Prostate gland (tissue), 2 donors: ENCODE data around the gene MCCD1. TPM values are rescaled to one million over a fixed set of nuclear protein-coding genes. Genes with fewer than 3 reads are reported as not detected.
"Not testable (repeated sequence)": the region's sequence is repeated elsewhere in the genome, so short reads cannot be mapped to it uniquely, and the experiment has no call there.

Experiments used
- DNase-seq: peaks from one replicate; pipeline ENCODE4 v3.0.0-alpha.2; 2019; ENCODE audit warnings: low spot score
- H3K27ac ChIP-seq, 2 donors: fragments of 200-600 bp; sonication (generic); 2 replicates each; pipeline ENCODE4 v1.5.1; 2017 to 2019
- H3K27me3 ChIP-seq: fragments of 200-600 bp; sonication (generic); replicated peaks from 2 replicates; pipeline ENCODE4 v1.5.1; 2019; ENCODE audit not compliant: insufficient read depth
- H3K36me3 ChIP-seq, 2 donors: fragments of 200-600 bp; sonication (generic); 1 replicate in 1 of 2; 2 replicates in 1 of 2; pipeline versions ENCODE4 v1.5.1 to v1.8.1; 2017 to 2019
- H3K4me1 ChIP-seq: fragments of 200-600 bp; sonication (generic); replicated peaks from 2 replicates; pipeline ENCODE4 v1.5.1; 2019
- H3K4me3 ChIP-seq, 2 donors: fragments of 200-600 bp; sonication (generic); 2 replicates each; pipeline ENCODE4 v1.5.1; 2017 to 2019
- H3K9me3 ChIP-seq: fragments of 200-600 bp; sonication (generic); 2 replicates; pipeline ENCODE4 v1.5.1; 2017
- POLR2A ChIP-seq: fragments of 450-650 bp; IDR thresholded peaks from one replicate; pipeline ENCODE4 v1.6.1; 2016; ENCODE audit warnings: antibody characterized with exemption, mild to moderate bottlenecking
- POLR2AphosphoS5 ChIP-seq: sonication (generic); formaldehyde crosslinking; IDR thresholded peaks from one replicate; pipeline ENCODE4 v1.6.1; 2017; ENCODE audit warnings: antibody characterized with exemption
- WGBS: methylation state at CpG from one replicate; pipeline ENCODE4 v1.1.5; 2018; 5-methylcytosine and 5-hydroxymethylcytosine counted together
- intact Hi-C: fragments of 100-400 bp; cut with DNase I; formaldehyde crosslinking; loops from one replicate; pipeline ENCODE4 v1.14.2; 2022
- total RNA-seq, 2 donors: library from RNA; depleted of rRNA; stranded (reverse); fragments of >200 nt; gene quantifications; one replicate each; pipeline ENCODE4 v1.1.0, GENCODE V29; 2016
- TF ChIP-seq, protein P1 (sequence below), 4 experiments: fragments of 200-600 bp in 2 of 4; fragments of 450-650 bp in 2 of 4; sonication (generic) in 2 of 4; IDR thresholded peaks; 1 replicate in 3 of 4; 2 replicates in 1 of 4; pipeline ENCODE4 v1.5.1; 2016 to 2019; ENCODE audit warnings: antibody characterized with exemption in 4 of 4, mild to moderate bottlenecking in 2 of 4, moderate library complexity in 2 of 4

Gene MCCD1
- total RNA-seq, 2 donors from 2014 or later = not detected

GRCh38 chr6:31493875-31494694, 34.7 kb upstream of the MCCD1 start:
- no peaks in the 10 kb centered on the region for H3K9me3 ChIP-seq
- peak; percentile 73 for DNase-seq
- TF ChIP-seq POLR2AphosphoS5 (peak; percentile 40), POLR2A (peak; percentile 18)
- TF ChIP-seq, protein P1, sequence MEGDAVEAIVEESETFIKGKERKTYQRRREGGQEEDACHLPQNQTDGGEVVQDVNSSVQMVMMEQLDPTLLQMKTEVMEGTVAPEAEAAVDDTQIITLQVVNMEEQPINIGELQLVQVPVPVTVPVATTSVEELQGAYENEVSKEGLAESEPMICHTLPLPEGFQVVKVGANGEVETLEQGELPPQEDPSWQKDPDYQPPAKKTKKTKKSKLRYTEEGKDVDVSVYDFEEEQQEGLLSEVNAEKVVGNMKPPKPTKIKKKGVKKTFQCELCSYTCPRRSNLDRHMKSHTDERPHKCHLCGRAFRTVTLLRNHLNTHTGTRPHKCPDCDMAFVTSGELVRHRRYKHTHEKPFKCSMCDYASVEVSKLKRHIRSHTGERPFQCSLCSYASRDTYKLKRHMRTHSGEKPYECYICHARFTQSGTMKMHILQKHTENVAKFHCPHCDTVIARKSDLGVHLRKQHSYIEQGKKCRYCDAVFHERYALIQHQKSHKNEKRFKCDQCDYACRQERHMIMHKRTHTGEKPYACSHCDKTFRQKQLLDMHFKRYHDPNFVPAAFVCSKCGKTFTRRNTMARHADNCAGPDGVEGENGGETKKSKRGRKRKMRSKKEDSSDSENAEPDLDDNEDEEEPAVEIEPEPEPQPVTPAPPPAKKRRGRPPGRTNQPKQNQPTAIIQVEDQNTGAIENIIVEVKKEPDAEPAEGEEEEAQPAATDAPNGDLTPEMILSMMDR (IDR thresholded peaks at IDR 0.05) = peak; percentile 25 to 85 (median 62)
- WGBS = under 1% methylated on average over 54 of the region's 58 CpGs
- intact Hi-C loops = no loop called here
- H3K36me3 ChIP-seq = no peaks in the 10 kb centered on the region
- no peaks in the 10 kb centered on the region for H3K27me3 ChIP-seq
- H3K27ac ChIP-seq = peak overlapping the region; percentile 18 to 38
- no peaks in the 10 kb centered on the region for H3K4me1 ChIP-seq
- peak overlapping the region; percentile 30 to 35 for H3K4me3 ChIP-seq

DNA sequence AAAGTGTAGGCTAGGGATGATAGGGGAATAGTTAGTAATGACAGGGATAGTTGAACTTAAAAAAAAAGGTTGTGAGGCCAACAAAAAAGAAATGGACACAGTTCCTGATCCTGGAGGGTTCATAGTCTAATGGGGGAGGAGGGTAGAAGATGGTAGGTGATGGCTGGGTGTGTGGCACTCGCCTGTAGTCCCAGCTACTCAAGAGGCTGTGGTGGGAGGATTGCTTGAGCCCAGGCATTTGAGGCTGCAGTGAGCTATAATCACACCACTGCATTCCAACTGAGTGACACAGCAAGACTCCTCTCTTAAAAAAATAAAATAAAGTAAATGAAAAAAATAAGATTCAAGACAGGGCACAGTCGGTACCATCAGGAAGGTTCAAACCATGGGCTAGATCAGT, 33.2 kb upstream of the MCCD1 start:
- DNase-seq = no peak
- Histone ChIP-seq H3K27me3 (no peaks in the 10 kb centered on the region), H3K4me1 (no peaks in the 10 kb centered on the region), H3K27ac (no peak overlapping the region), H3K36me3 (no peaks in the 10 kb centered on the region), H3K4me3 (no peak overlapping the region), H3K9me3 (no peaks in the 10 kb centered on the region)
- TF ChIP-seq POLR2A (no peak), POLR2AphosphoS5 (no peak)
- TF ChIP-seq, protein P1 (IDR thresholded peaks at IDR 0.05) = no peak
- 57% methylated on average over 2 of the region's 2 CpGs for WGBS
- intact Hi-C loops = no loop called here

- intact Hi-C loops, H3K9me3 ChIP-seq, H3K36me3 ChIP-seq, H3K27ac ChIP-seq, H3K4me3 ChIP-seq, DNase-seq, H3K4me1 ChIP-seq, H3K27me3 ChIP-seq: not testable (repeated sequence)
- WGBS = 58% methylated on average over 4 of the region's 4 CpGs
Observed at GRCh38 chr6:31496826-31497225, 31.9 kb upstream of the MCCD1 start.

- Histone ChIP-seq H3K27me3 (no peaks in the 10 kb centered on the region), H3K9me3 (no peaks in the 10 kb centered on the region), H3K36me3 (no peaks in the 10 kb centered on the region), H3K4me1 (no peaks in the 10 kb centered on the region), H3K4me3 (peak within 1 kb of the TSS; percentile 35 to 39), H3K27ac (peak within 1 kb of the TSS; percentile 12 to 59)
- peak; percentile 78 for DNase-seq
- TF ChIP-seq POLR2AphosphoS5 = peak; percentile 79
- TF ChIP-seq, protein P1 (IDR thresholded peaks at IDR 0.05) = peak in 2 of 4 experiments; percentile 10 to 19
- peak; percentile 67 for TF ChIP-seq POLR2A
- intact Hi-C loops = no loop called here
- under 1% methylated on average over 60 of the region's 64 CpGs for WGBS
Observed at GRCh38 chr6:31497531-31498476, 31.0 kb upstream of the MCCD1 start, which contains the start of gene MICB. MICB (plus strand) TSS chr6:31498145; CDS start chr6:31498194, 49 bp downstream.

DNA sequence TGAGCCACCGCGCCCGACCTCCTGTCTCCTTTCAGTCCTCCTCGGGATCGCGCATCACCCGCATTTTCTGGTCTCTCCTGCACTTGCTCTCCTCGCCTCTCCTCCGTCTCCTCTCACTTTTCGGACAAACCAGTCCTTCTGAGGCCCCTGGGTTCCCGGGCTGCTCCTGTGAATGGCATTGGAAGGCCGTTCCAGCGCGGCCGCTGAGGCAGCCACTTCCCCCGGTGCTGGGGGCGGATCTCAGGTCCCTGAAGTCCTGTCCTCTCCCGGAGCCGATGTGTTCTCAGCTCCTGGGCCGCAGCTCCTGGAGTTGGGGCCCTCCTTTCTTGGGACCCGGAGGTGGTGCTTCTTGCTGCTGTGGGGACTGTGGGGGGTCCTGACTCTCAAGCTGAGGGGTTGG, 30.0 kb upstream of the MCCD1 start:
- intact Hi-C loops = no loop called here
- WGBS = 6% methylated on average over 10 of the region's 21 CpGs
- Histone ChIP-seq H3K9me3 (no peaks in the 10 kb centered on the region), H3K4me3 (no peak overlapping the region), H3K27ac (no peak overlapping the region), H3K27me3 (no peaks in the 10 kb centered on the region), H3K36me3 (no peaks in the 10 kb centered on the region), H3K4me1 (no peaks in the 10 kb centered on the region)
- DNase-seq = no peak
- TF ChIP-seq POLR2A (no peak), POLR2AphosphoS5 (no peak)
- TF ChIP-seq, protein P1 (IDR thresholded peaks at IDR 0.05) = no peak

DNA sequence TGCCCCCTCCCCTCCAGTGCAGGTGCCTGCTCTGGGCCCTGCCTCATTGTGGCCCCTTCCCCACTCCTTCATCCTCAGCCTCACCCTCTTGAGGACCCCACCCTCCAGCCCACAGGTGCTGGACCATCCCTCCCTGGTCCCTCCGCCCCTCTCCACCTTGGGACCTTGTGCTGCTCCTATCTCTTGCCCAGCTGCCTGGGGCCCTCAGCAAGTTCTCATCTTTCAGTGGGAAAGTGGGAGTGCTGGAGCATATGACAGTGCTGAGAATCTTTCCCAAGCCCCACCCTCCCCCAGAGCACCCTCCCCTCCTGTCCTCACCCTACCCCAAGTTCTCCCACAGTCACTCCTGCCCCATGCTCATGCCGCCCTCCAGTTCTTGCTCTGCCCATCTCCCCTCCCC, 29.1 kb upstream of the MCCD1 start:
- H3K4me1 ChIP-seq, H3K36me3 ChIP-seq, H3K27me3 ChIP-seq, H3K4me3 ChIP-seq, DNase-seq, intact Hi-C loops, H3K27ac ChIP-seq, H3K9me3 ChIP-seq: not testable (repeated sequence)
- WGBS = 75% methylated on average over 2 of the region's 2 CpGs
